LoVo (cell line): ENCODE results near the gene JPH2.
"Not testable (repeated sequence)": the region's sequence is repeated elsewhere in the genome, so short reads cannot be mapped to it uniquely, and the experiment has no call there.

Experiments
- DNase-seq: peaks from one replicate; pipeline ENCODE4 v3.0.0-alpha.2; 2016; ENCODE audit warnings: low spot score

The JPH2 gene

DNA sequence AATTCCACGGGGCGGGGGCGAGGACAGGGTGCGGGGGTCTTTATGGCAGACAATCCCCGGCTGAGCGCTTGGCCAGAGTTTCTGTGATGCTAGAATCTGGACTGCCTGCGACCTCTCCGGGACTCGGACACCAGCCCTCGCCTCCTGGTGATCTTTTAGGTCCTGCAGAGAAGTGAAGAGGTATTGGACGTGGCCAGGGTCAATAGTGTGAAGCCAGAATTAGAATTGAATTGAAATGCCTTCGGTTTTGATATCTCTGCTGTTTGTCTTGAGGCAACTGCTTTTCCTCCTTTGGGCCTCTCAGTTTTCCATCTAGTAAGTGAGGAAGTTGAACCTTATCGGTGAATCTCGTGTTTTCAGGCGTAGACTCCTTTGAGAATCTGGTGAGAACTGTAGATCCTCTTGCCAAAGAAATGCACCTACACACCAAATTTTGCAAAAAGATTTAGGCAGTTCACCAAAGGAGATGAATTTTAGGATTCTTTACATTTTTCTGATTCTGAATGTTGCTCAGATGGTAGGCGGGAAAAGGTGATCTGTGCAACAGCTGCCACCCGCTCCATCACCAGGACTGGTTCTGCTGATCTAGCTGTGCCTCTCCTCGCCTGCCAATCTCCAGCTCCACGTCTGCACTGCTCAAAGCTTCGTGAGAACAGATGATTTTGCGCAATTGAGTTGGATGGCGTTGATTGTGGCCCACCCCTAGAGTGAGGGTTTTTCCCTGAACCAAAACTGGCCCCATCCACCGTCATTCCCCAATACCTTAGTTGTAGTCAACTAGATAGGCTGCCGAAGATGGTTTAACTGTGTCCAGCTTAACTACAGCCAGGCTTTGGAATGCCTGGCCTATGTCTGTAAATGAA, 24.4 kb upstream of the JPH2 start:
- DNase-seq, result no peak

DNA sequence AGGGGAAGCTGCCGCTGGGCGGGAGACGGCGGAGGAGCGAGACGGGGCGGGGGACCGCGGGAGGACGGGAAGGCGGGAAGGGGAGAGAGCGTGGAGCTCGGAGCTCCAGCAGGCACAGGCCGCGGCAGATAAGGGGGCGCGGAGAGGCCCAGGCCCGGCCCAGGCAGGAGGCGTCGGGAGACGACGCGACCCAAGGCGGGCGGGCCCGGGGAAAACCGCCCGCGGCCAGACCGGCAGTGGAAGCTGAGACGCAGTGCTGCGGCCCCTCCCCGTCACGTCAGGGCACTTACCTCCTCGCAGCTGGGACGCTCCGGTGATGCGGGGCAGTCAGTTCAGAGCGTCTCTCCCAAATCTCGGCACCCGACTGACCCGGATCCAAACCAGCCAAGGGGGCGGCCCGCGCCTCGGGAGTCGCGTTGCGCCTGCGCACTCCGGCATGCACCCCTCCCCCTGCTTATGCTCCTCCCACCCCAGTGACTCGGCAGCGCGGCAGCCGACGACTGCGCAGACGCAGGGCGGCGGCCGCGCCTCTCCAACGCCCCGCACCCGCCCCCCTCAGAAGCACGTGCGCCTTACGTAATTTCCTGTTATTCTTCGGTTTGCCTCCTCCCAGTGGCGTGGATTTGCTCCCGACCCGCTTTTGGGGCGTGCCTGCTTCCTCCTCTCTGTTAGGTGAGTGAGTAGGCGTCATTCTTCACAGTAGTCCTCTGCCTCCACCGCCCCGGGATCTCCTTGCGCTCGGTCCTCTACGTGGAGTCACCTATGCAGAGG, 23.6 kb upstream of the JPH2 start, which contains the start of gene OSER1:
Gene OSER1 (minus strand): TSS at position 366 of the 771 bp plus-strand sequence. CDS start 3,814 bp downstream, outside the sequence.
- DNase-seq, result peak; percentile 97

DNA sequence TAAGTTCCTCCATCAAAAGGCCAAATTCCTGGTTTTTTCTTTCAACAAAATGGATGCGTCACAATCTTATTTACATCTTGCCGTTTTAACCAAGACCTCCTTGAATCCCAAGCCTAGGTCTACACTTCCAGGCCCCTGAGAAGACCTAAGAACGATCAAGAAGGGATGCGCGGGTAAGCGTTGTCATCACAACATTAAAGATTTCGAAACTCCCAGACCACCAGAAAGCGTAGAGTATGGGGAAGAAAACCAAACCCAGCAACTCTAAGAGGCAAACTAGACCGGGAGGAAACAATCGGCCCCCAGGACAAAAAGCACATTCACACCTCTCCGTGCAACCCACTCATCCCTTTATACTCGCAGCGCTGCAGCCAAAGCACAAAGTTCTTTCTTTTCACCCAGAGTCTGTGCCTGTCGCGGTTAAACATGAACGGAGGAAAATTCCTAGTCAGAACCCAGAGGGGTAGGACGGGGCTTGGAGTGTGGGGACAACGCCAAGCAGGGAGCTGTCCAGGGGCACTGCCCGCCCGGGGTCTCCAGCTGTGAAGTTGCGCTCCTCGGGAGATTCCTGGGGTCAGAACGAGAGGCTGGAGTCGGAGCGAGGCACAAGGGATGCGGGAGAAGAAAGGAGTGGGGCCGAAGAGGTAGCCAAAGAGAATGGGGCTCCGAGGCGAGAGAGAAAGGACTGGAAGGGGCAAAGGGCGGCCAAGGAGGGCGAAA, 22.9 kb upstream of the JPH2 start:
- DNase-seq, result no peak

DNA sequence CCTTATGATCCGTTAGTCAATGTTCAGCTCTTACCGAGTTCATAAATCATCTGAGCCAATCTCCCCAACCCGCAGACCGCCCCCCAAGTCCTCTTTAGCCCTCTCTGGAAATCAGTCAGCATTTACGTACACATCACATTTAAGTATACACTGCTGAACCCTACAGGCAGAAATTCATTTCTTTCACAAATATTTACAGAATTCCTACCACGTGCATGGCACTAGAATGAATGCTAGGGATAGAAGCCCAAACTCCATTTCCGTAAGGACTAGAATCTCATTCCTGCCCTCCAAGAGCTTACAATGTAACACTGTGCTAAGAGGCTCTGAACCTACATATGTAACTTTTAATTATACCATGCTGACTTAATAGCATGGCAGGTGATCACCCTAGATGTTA, 21.8 kb upstream of the JPH2 start:
- no peak for DNase-seq

DNA sequence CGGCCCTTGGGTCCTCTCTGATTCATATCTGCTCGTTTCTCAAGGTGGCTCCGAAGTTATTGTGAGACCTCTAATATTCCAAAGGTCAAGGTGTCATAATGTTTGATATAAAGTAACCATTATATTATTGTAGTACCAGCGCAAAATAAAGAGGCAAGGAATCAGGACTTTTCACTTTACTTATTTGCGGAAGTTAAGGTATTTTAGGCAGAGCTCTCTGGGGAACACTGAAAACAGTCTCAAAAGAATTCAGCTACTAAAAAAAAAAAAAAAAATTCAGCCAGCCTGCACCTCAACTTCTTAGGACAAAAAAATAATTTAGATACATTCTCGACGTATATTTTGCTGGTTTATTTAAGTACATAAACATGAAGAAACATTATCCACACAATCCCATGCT, 21.2 kb upstream of the JPH2 start:
- no peak for DNase-seq

DNA sequence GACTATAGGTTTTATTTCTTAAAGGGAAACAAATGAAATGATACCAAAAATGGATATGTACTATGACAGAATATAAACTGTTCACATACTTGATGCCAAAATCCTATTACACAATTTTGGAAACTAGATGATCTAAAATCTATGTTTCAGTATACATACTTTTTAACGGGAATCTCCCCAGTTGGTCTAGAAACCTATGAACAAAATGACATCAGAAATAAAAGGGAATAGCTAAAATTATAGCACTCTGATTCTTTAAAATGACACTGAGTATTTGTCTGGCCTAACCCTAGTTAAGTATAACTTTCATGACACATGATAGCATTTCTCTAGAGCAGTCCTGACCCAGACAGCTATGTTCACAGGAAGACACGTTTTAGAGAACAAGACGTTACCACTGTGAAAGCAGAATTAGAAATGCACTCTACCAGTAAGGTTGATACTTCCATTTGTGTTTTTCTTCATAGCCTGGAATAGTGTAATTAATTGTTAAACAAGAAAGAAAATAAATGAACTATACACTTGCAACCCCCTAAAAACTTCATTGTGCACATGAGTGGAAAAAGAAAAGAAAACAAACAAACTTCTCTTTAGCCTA, 20.2 kb upstream of the JPH2 start:
- no peak for DNase-seq

DNA sequence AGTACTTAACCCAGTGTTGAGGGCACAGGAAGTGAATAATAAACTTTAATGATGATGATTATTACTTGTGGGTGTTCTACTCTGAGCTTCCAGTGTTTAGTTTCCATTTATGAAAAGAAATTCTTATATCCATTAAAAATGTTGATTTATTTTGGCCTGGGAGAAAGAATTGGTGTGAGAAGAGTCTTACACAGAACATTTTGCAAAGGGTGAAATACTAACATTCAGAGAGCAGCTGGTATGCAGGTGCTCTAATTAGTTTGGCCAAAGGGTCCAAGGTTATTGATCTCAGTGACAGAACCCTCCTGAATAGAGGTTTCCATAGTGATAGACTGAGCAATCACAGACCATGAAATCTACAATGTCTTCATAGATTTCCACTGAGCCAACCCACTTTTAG, 19.1 kb upstream of the JPH2 start:
- no peak for DNase-seq

DNA sequence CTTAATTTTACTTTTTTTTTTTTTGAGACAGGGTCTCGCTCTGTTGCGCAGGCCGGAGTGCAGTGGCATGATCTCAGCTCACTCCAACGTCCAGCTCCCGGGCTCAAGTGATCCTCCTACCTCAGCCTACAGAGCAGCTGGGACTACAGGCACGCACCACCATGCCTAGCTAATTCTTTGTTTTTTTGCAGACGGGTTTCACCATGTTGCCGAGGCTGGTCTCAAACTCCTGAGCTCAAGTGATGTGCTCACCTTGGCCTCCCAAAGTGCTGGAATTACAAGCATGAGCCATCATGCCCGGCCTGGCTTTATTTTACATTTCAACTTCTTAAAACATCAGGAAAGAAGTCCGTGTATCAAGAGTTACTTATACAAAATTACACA, 17.8 kb upstream of the JPH2 start:
- no peak for DNase-seq

DNA sequence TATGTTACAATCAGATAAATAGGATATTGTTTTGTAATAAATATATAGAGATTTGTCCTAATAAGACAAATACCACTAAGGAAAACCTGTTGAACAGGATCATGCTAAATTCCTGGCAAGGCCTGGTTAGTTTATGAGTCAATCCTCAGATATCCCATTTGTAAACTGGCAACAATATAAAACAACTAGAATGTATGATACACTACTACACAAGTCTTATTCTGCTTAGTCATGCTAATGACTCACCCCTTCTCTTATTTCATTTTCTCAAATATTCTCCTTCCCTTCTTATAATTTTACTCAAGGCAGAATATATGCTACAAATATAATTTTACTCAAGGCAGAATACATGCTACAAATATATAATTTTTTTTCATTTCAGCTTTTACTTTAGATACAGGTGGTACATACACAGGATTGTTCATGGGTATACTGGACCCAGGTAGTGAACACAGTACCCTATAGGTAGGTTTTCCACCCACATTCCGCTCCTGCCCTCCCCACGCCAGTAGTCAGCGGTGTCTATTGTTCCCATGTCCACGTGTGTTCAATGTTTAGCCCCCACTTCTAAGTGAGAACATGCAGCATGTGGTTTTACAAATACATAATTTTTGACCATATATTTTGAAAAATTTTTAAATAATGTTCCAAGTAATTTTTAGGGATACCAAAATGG, 17.3 kb upstream of the JPH2 start:
- DNase-seq, result peak; percentile 89

DNA sequence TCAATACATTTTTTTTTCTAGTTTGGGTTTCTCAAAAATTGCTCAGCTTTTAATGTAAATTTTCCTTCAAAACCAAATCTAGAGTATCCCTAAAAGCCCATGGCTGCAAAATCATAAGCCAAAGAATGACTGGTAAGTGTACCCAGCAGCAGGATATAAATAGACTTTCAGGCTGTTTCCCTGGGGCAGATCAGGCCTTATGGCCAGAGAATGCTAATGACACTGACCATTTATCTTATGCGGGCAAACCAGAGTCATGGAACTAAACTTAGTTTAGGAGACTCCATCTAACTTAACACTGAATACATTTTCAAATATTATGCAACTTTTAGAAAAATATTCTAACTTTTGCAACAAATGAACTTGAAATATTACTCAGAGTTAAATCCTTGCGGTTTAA, 16.2 kb upstream of the JPH2 start:
- no peak for DNase-seq

DNA sequence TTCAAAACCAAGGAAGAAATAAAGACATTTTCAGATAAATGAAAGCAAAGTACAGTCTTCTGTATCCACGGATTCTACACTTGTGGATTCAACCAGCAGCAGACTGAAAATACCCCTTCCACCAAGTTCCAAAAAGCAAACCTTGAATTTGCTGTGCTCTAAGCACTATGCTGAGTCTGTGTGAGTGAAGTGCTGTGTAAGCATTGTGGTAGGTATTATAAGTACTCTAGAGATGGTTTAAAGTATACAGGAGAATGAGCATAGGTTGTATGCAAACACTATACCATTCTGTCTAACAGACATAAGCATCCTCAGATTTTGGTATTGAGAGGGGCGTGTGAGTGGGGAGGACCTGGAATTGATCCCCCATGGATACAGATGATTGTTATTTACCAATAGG, 14.0 kb upstream of the JPH2 start:
- no peak for DNase-seq

DNA sequence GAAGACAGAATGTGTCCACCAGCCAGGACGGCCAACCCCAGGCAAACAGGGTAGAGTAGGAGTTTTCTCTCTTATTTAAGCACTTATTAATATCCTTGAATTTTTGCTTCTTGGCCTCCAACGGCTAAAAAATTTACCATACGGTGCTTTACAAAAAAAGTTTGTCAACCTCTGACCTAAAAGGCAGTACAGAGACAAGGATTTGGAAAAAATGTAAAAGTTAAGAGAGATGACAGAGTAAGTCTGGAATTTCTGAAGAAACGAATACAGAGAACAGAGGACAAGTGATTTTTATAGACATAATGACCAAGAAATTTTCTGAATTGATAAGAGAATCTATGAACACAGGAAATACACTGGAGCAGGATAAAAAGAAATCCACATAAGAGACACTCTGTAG, 13.4 kb upstream of the JPH2 start:
- no peak for DNase-seq

DNA sequence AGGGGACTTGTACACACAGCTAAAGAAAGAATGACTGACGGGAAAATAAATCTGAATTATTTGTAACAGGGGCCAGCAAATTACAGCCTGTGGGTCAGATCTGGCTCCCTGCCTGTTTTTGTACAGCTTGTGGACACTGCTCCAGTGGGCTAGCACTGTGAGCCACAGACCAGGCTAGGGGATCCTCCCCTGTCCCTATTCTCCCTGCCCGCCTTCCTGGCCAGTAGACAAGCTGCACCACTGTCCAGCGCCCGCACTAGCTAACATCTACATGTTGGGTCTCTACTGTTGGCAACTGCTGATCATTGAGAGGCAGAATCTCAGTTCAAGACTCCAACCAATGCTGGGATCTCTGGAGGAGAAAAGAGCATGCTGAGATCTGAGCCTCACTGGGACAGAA, 12.9 kb upstream of the JPH2 start:
- DNase-seq, result no peak

DNA sequence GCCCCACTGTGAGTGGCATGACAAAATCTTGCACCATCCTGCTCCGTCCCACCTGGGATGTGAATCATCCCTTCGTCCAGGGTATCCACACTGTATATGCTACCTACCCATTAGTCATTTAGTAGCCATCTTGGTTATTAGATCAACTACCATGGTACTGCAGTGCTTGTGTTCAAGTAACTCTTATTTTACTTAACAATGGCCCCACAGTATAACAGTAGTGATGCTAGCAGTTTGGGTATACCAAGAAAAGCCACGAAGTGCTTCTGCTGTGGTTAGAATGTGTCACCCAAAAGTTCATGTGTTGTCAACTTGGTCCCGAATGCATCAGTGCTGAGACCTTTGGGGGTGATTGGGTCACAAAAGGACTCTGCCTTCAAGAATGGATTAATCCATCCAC, 11.9 kb upstream of the JPH2 start:
- DNase-seq, result no peak

DNA sequence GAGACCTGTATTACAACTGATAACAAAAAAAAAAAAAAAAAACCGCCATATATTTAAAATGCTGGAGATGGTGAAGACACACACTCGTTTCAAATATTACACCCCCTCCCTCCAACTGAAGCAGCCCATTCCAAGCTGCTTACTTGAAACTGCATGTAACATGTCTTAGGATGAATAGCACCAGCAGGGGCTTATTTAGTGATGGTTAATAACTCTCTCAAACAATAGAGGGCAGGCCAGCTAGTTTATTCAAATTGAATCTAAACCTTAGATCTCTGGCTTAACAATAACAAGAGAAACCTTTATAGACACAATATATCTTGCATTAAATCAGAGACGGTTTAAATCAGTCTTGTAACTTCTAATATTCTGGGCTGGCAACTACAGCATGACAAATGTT, 9.3 kb upstream of the JPH2 start:
- no peak for DNase-seq

DNA sequence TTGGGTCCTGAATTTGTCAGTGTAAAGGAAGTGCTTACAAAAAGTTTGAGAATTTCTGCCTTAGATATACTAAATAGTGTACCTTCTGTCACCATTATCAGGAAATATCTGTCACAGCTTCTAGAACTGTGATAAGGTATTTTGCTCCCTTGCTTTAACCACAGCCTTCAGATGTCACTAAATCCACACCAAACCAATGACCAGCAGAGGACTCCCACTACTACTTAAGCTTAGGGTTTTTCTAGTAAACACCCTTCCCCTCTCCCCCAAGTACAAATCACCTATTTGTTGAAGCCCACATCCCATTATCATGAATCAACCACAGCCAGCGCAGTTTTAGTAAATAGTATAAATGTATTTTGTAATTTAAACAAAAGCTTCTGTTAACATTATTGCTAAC, 8.6 kb upstream of the JPH2 start:
- DNase-seq, result no peak

DNA sequence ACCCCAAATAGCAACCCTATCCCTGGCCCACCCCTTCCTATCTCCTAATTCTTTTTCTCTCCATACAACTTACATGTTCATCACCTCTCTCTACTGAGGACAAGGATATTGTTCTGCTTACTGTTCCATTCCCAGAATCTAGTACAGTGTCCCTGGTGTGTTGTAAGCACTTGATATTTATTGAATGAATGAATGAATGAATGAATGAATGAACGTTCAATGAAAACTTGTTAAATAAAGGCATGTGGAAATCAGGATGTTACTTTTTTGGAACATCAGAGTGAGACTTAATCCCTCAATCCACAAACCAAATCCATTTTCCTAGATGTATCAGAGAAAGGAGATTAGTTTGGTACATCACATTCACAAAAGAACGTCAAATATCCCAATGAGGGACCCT, 6.8 kb upstream of the JPH2 start:
- DNase-seq, result no peak

DNA sequence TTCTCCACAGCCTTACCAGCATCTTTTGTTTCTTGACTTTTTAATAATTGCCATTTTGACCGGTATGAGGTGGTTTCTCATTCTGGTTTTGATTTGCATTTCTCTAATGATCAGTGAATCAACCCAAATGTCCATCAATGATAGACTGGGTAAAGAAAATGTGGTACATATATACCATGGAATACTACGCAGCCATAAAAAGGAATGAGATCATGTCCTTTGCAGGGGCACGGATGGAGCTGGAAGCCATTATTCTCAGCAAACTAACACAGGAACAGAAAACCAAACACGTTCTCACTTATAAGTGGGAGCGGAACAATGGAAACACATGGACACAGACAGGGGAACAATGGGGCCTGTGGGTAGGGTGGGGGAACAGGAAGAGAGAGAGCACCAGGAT, 4.7 kb upstream of the JPH2 start:
- DNase-seq, result not testable (repeated sequence)

DNA sequence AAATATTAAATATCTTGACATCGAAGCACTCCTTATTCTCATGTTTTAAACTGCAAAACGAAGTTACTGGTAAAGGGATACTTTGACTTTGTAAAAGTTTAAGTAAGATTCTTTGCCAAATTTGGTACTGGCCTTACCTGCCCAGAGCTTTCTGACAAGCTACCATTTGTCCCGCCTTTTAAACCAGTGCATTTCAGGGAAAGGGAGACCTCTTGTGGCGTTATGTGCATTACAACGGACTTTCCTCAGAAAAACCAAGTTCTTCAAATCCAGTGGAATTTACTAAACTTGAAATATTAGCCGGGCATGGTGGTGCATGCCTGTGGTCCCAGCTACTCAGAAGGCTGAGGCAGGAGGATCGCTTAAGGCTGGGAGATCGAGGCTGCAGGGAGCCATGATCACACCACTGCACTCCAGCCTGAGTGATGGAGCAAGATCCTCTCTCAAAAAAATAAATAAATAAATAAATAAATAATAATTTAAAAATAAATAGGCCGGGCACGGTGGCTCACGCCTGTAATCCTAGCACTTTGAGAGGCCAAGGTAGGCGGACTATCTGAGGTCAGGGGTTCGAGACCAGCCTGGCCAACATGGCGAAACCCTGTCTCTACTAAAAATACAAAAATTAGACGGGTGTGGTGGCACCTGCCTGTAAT, 3.3 kb upstream of the JPH2 start:
- DNase-seq, result peak; percentile 71

DNA sequence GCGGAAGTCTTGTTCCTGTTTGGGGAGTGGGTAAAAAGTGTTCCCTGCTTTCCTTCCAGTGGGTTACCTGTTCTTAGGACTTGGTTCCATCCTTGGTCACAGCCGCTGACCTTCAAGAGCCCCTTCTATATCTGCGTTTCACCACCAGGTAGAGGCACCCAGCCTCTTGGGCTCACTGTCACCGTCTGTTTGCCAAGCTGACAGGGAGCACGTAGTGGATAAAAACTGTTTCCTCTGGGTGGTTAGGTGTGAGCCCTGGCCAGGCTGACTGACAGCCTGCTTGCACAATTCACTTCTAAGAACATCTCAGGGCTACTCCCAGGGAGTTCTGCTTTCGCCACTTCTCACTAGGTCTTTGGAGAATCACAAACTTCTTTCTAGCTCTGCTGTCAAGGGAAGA, 1.8 kb upstream of the JPH2 start:
- DNase-seq, result no peak
